B cell (primary cell): ENCODE results near the gene GALNT17. TPM values are rescaled to one million over a fixed set of nuclear protein-coding genes. Genes with fewer than 3 reads are reported as not detected.

Source experiments
- ATAC-seq: fragments of 200-7000 bp; cut with Tn5 transposase; one replicate; pipeline ENCODE4 v1.10.0; 2021; ENCODE audit warnings: low read depth, mild to moderate bottlenecking, moderate number of reproducible peaks, moderate library complexity
- CTCF ChIA-PET: fragments of 350-600 bp; sonication (Branson Sonifier 250); formaldehyde crosslinking; loops from one replicate; lab custom pipeline; 2021; ENCODE audit warnings: antibody characterized with exemption, inconsistent platforms; lab: Charles Lee
- POLR2A ChIA-PET: fragments of 350-600 bp; sonication (Branson Sonifier 250); formaldehyde crosslinking; loops from one replicate; lab custom pipeline; 2021; ENCODE audit warnings: antibody characterized with exemption; lab: Charles Lee
- DNase-seq: peaks from one replicate; pipeline ENCODE4 v3.0.0; 2013
- H2AFZ ChIP-seq: 2 replicates; pipeline ENCODE4 v1.6.1; 2012; ENCODE audit warnings: mild to moderate bottlenecking, low read depth, low read length; ENCODE audit not compliant: insufficient read depth, poor library complexity, severe bottlenecking
- H3K27ac ChIP-seq, 2 donors: 1 replicate in 1 of 2; 2 replicates in 1 of 2; pipeline ENCODE4 v1.5.1; 2012 to 2013; ENCODE audit warnings: low read length in 2 of 2, mild to moderate bottlenecking in 2 of 2, moderate library complexity in 1 of 2
- H3K27me3 ChIP-seq, 4 experiments: fragments of 200-600 bp in 1 of 4; sonication (generic) in 1 of 4; replicated peaks in 1 of 4; 1 replicate in 2 of 4; 2 replicates in 2 of 4; pipeline versions ENCODE4 v1.6.1 to v1.7.0; 2013 to 2016; ENCODE audit warnings: low read length in 3 of 4, mild to moderate bottlenecking in 2 of 4, mixed read lengths in 1 of 4, moderate library complexity in 1 of 4; ENCODE audit not compliant: insufficient read depth in 4 of 4, control insufficient read depth in 3 of 4; ENCODE audit errors: control extremely low read depth in 1 of 4
- H3K36me3 ChIP-seq, 2 experiments: replicated peaks in 1 of 2; 1 replicate in 1 of 2; 2 replicates in 1 of 2; pipeline versions ENCODE4 v1.6.1 to v1.7.1; 2013; ENCODE audit warnings: low read length in 1 of 2; ENCODE audit not compliant: insufficient read depth in 2 of 2, control insufficient read depth in 1 of 2; ENCODE audit errors: control extremely low read depth in 1 of 2, extremely low read depth in 1 of 2
- H3K4me1 ChIP-seq, 2 donors: fragments of 200-600 bp in 1 of 2; sonication (generic) in 1 of 2; 1 replicate in 1 of 2; 2 replicates in 1 of 2; pipeline versions ENCODE4 v1.5.1 to v1.6.1; 2013 to 2017; ENCODE audit warnings: low read length in 2 of 2; ENCODE audit not compliant: control insufficient read depth in 2 of 2, insufficient read depth in 2 of 2
- H3K4me2 ChIP-seq: replicated peaks from 2 replicates; pipeline ENCODE3; 2012; ENCODE audit warnings: mild to moderate bottlenecking, low read depth, low read length; ENCODE audit not compliant: poor library complexity, severe bottlenecking
- H3K4me3 ChIP-seq, 5 experiments: fragments of 200-600 bp in 1 of 5; sonication (generic) in 1 of 5; 1 replicate in 3 of 5; 2 replicates in 2 of 5; pipeline versions ENCODE4 v1.5.1 to v1.7.0; 2011 to 2016; ENCODE audit warnings: low read length in 4 of 5, mild to moderate bottlenecking in 4 of 5, low read depth in 2 of 5, control low read depth in 1 of 5, moderate library complexity in 1 of 5; ENCODE audit not compliant: insufficient read depth in 1 of 5; ENCODE audit errors: control extremely low read depth in 1 of 5, extremely low read depth in 1 of 5
- H3K79me2 ChIP-seq: fragments of 200-600 bp; sonication (generic); one replicate; pipeline ENCODE4 v1.6.0; 2016; ENCODE audit warnings: low read length; ENCODE audit not compliant: control insufficient read depth, insufficient read depth
- H3K9ac ChIP-seq: fragments of 200-600 bp; sonication (generic); 2 replicates; pipeline ENCODE4 v1.6.1; 2017; ENCODE audit warnings: mild to moderate bottlenecking, low read length, moderate library complexity
- H3K9me3 ChIP-seq, 3 donors: one replicate each; pipeline versions ENCODE4 v1.6.1 to v1.7.1; 2013; ENCODE audit warnings: low read length in 2 of 3; ENCODE audit not compliant: control insufficient read depth in 2 of 3, insufficient read depth in 1 of 3; ENCODE audit errors: control extremely low read depth in 1 of 3
- H4K20me1 ChIP-seq: 2 replicates; pipeline ENCODE4 v1.6.0; 2012; ENCODE audit warnings: mild to moderate bottlenecking, low read length; ENCODE audit not compliant: insufficient read depth, control insufficient read depth, poor library complexity, severe bottlenecking
- H3K27ac Mint-ChIP-seq: one replicate; pipeline ENCODE4 v1.8.0; 2021; ENCODE audit warnings: mixed read lengths
- H3K27me3 Mint-ChIP-seq: one replicate; pipeline ENCODE4 v1.8.0; 2021; ENCODE audit warnings: mixed read lengths
- H3K4me1 Mint-ChIP-seq: one replicate; pipeline ENCODE4 v1.8.0; 2021; ENCODE audit warnings: mixed read lengths
- H3K4me3 Mint-ChIP-seq: one replicate; pipeline ENCODE4 v1.8.0; 2021; ENCODE audit warnings: mixed read lengths
- H3K9me3 Mint-ChIP-seq: one replicate; pipeline ENCODE4 v1.8.0; 2022; ENCODE audit warnings: mixed read lengths; ENCODE audit not compliant: insufficient read depth
- CTCF ChIP-seq: fragments of 200-600 bp; IDR thresholded peaks from one replicate; pipeline ENCODE4 v1.8.0; 2022; ENCODE audit warnings: antibody characterized with exemption, mild to moderate bottlenecking
- EZH2 ChIP-seq: IDR thresholded peaks from 2 replicates; pipeline ENCODE4 v1.6.1; 2012; ENCODE audit warnings: borderline replicate concordance, low read depth, mild to moderate bottlenecking, moderate library complexity, low read length; ENCODE audit not compliant: insufficient read depth, poor library complexity, severe bottlenecking
- WGBS: methylation state at CpG from one replicate; pipeline ENCODE4 v1.1.5; 2013; ENCODE audit warnings: missing lambda C conversion rate; ENCODE audit not compliant: insufficient coverage; 5-methylcytosine and 5-hydroxymethylcytosine counted together
- intact Hi-C: fragments of 100-400 bp; cut with micrococcal nuclease; formaldehyde crosslinking; loops from one replicate; pipeline ENCODE4 v1.10.0; 2022
- polyA plus RNA-seq: library from polyadenylated mRNA; depleted of rRNA; stranded (reverse); fragments of >200 nt; gene quantifications from 2 replicates; pipeline ENCODE4 v1.2.3, GENCODE V29; 2012
- total RNA-seq, 2 donors: library from RNA; stranded (reverse); fragments of 120-200 nt in 1 of 2; gene quantifications; 1 replicate in 1 of 2; 2 replicates in 1 of 2; pipeline versions ENCODE4 v1.2.3 to v1.2.4, GENCODE V29; 2013 to 2022

Gene GALNT17
- total and polyA plus RNA-seq, 2 donors (not counting 1 experiment from before 2014, with no cell fraction given) = not detected

GRCh38 chr7:71708710-71709109 is 576.8 kb downstream of the GALNT17 start:
- no peaks in the 10 kb centered on the region for H4K20me1 ChIP-seq
- no peak overlapping the region for H2AFZ ChIP-seq
- intact Hi-C loops = no loop called here
- whole genome bisulfite sequencing = no CpG with 5 or more reads among the region's 2 CpGs
- H3K9ac ChIP-seq = no peak overlapping the region
- no peaks in the 10 kb centered on the region for H3K79me2 ChIP-seq
- ChIA-PET CTCF (no interaction called here), POLR2A (no interaction called here)
- no peak overlapping the region for H3K4me3 ChIP-seq
- H3K4me1 ChIP-seq = no peaks in the 10 kb centered on the region
- H3K9me3 Mint-ChIP-seq = peaks cover 3% of the 10 kb centered on the region
- H3K9me3 ChIP-seq = peaks cover 0 to 27% (median 0%) of the 10 kb centered on the region in 3 donors
- H3K27me3 Mint-ChIP-seq = no peaks in the 10 kb centered on the region
- no peak overlapping the region for H3K27ac Mint-ChIP-seq
- no peaks in the 10 kb centered on the region for H3K27me3 ChIP-seq
- DNase-seq (no peak), ATAC-seq (no peak)
- no peak overlapping the region for H3K27ac ChIP-seq
- H3K4me2 ChIP-seq = no peak overlapping the region
- no peak overlapping the region for H3K4me3 Mint-ChIP-seq
- no peaks in the 10 kb centered on the region for H3K36me3 ChIP-seq
- no peak for TF ChIP-seq EZH2
- TF ChIP-seq CTCF = no peak
- no peaks in the 10 kb centered on the region for H3K4me1 Mint-ChIP-seq

GRCh38 chr7:71710442-71710841 is 578.5 kb downstream of the GALNT17 start:
- H3K4me1 Mint-ChIP-seq = no peaks in the 10 kb centered on the region
- ChIA-PET POLR2A (no interaction called here), CTCF (no interaction called here)
- no peak for DNase-seq
- 70% methylated on average over 5 of the region's 5 CpGs for WGBS
- Histone ChIP-seq H3K36me3 (no peaks in the 10 kb centered on the region), H2AFZ (no peak overlapping the region), H3K27ac (no peak overlapping the region), H4K20me1 (no peaks in the 10 kb centered on the region), H3K4me2 (no peak overlapping the region), H3K27me3 (no peaks in the 10 kb centered on the region), H3K79me2 (no peaks in the 10 kb centered on the region), H3K9ac (no peak overlapping the region), H3K4me3 (no peak overlapping the region), H3K9me3 (peaks cover 0 to 27% (median 0%) of the 10 kb centered on the region in 3 donors), H3K4me1 (no peaks in the 10 kb centered on the region)
- no peak for ATAC-seq
- H3K4me3 Mint-ChIP-seq = no peak overlapping the region
- no peaks in the 10 kb centered on the region for H3K27me3 Mint-ChIP-seq
- intact Hi-C loops = no loop called here
- TF ChIP-seq CTCF = no peak
- no peak for TF ChIP-seq EZH2
- H3K9me3 Mint-ChIP-seq = peaks cover 3% of the 10 kb centered on the region
- H3K27ac Mint-ChIP-seq = no peak overlapping the region
